HL-60 (cell line): ENCODE results near the gene ANGPTL2.

Experiments used
- GABPA ChIP-seq: IDR thresholded peaks from 2 replicates; pipeline ENCODE4 v1.6.1; 2012; ENCODE audit warnings: low read depth
- SPI1 ChIP-seq: IDR thresholded peaks from 2 replicates; pipeline ENCODE4 v1.6.1; 2012; ENCODE audit warnings: low read depth, mild to moderate bottlenecking, borderline replicate concordance
- TF ChIP-seq, protein P1 (sequence below): IDR thresholded peaks from 2 replicates; pipeline ENCODE4 v1.6.1; 2012; ENCODE audit warnings: low read depth; ENCODE audit not compliant: insufficient replicate concordance
- TF ChIP-seq, protein P2 (sequence below): IDR thresholded peaks from one replicate; pipeline ENCODE4 v1.5.1; 2011; ENCODE audit warnings: low read length, control low read depth, inconsistent platforms; ENCODE audit not compliant: insufficient read depth

DNA sequence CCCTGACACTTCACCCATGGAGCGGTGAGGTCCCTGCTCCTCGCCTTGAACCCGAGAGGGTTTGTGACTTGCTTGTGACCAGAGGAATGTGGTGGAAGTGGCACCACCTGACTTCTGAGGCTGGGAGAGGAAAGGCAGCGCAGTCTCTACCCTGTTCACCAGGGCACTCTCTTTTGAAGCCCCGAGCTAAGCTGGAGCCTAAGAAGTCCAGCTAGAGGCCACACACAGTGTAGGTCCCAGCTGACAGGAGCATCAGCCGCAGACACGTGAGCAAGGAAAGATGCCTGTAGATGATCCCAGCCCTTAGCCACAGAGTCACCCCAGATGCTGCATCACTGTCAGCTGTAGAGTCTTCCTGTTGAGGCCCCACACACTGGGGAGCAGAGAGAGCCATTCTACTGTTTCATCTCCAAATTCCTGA lies 1.7 kb upstream of the ANGPTL2 start:
- TF ChIP-seq, protein P1, sequence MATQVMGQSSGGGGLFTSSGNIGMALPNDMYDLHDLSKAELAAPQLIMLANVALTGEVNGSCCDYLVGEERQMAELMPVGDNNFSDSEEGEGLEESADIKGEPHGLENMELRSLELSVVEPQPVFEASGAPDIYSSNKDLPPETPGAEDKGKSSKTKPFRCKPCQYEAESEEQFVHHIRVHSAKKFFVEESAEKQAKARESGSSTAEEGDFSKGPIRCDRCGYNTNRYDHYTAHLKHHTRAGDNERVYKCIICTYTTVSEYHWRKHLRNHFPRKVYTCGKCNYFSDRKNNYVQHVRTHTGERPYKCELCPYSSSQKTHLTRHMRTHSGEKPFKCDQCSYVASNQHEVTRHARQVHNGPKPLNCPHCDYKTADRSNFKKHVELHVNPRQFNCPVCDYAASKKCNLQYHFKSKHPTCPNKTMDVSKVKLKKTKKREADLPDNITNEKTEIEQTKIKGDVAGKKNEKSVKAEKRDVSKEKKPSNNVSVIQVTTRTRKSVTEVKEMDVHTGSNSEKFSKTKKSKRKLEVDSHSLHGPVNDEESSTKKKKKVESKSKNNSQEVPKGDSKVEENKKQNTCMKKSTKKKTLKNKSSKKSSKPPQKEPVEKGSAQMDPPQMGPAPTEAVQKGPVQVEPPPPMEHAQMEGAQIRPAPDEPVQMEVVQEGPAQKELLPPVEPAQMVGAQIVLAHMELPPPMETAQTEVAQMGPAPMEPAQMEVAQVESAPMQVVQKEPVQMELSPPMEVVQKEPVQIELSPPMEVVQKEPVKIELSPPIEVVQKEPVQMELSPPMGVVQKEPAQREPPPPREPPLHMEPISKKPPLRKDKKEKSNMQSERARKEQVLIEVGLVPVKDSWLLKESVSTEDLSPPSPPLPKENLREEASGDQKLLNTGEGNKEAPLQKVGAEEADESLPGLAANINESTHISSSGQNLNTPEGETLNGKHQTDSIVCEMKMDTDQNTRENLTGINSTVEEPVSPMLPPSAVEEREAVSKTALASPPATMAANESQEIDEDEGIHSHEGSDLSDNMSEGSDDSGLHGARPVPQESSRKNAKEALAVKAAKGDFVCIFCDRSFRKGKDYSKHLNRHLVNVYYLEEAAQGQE, result no peak
- TF ChIP-seq, protein P2, sequence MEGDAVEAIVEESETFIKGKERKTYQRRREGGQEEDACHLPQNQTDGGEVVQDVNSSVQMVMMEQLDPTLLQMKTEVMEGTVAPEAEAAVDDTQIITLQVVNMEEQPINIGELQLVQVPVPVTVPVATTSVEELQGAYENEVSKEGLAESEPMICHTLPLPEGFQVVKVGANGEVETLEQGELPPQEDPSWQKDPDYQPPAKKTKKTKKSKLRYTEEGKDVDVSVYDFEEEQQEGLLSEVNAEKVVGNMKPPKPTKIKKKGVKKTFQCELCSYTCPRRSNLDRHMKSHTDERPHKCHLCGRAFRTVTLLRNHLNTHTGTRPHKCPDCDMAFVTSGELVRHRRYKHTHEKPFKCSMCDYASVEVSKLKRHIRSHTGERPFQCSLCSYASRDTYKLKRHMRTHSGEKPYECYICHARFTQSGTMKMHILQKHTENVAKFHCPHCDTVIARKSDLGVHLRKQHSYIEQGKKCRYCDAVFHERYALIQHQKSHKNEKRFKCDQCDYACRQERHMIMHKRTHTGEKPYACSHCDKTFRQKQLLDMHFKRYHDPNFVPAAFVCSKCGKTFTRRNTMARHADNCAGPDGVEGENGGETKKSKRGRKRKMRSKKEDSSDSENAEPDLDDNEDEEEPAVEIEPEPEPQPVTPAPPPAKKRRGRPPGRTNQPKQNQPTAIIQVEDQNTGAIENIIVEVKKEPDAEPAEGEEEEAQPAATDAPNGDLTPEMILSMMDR, result no peak
- no peak for TF ChIP-seq GABPA
- no peak for TF ChIP-seq SPI1
